H9 (cell line): ENCODE data around the gene PLPP7. TPM values are rescaled to one million over a fixed set of nuclear protein-coding genes. Genes with fewer than 3 reads are reported as not detected.

Source experiments
- DNase-seq: peaks from one replicate; pipeline ENCODE4 v3.0.0-alpha.2; 2017
- H2AFZ ChIP-seq: one replicate; pipeline ENCODE4 v1.6.1; 2013; ENCODE audit warnings: mild to moderate bottlenecking, low read length, control low read depth, moderate library complexity
- H2AK5ac ChIP-seq: 2 replicates; pipeline ENCODE4 v1.6.1; 2013; ENCODE audit warnings: low read length, control low read depth, mixed read lengths; ENCODE audit not compliant: insufficient read length
- H2BK120ac ChIP-seq: one replicate; pipeline ENCODE4 v1.6.1; 2013; ENCODE audit warnings: low read depth, mild to moderate bottlenecking, low read length, control low read depth, inconsistent platforms; ENCODE audit not compliant: poor library complexity, severe bottlenecking
- H2BK12ac ChIP-seq: 2 replicates; pipeline ENCODE4 v1.6.1; 2013; ENCODE audit warnings: low read length, control low read depth, mixed read lengths, low read depth; ENCODE audit not compliant: insufficient read length
- H2BK15ac ChIP-seq: 2 replicates; pipeline ENCODE4 v1.6.1; 2013; ENCODE audit warnings: low read depth, low read length, control low read depth
- H2BK20ac ChIP-seq: one replicate; pipeline ENCODE4 v1.6.1; 2013; ENCODE audit warnings: low read depth, mild to moderate bottlenecking, low read length, control low read depth, inconsistent platforms; ENCODE audit not compliant: poor library complexity, severe bottlenecking
- H2BK5ac ChIP-seq: 2 replicates; pipeline ENCODE4 v1.6.1; 2013; ENCODE audit warnings: low read length, control low read depth, mixed read lengths; ENCODE audit not compliant: insufficient read length
- H3K14ac ChIP-seq: 2 replicates; pipeline ENCODE4 v1.6.1; 2013; ENCODE audit warnings: low read length, control low read depth; ENCODE audit not compliant: insufficient read depth
- H3K18ac ChIP-seq: 2 replicates; pipeline ENCODE4 v1.6.1; 2013; ENCODE audit warnings: low read depth, mild to moderate bottlenecking, mixed read lengths, low read length, control low read depth; ENCODE audit not compliant: insufficient read length
- H3K23ac ChIP-seq: 2 replicates; pipeline ENCODE4 v1.6.1; 2013; ENCODE audit warnings: low read length, control low read depth, mixed read lengths, low read depth; ENCODE audit not compliant: insufficient read length
- H3K23me2 ChIP-seq: 2 replicates; pipeline ENCODE4 v1.6.1; 2013; ENCODE audit warnings: low read depth, mild to moderate bottlenecking, mixed read lengths, low read length, control low read depth; ENCODE audit not compliant: insufficient read length, poor library complexity, severe bottlenecking
- H3K27ac ChIP-seq: 2 replicates; pipeline ENCODE4 v1.5.1; 2013; ENCODE audit warnings: low read length, control low read depth, mixed read lengths, low read depth; ENCODE audit not compliant: insufficient read length
- H3K27me3 ChIP-seq: 2 replicates; pipeline ENCODE4 v1.6.1; 2013; ENCODE audit warnings: low read length, control low read depth, inconsistent platforms; ENCODE audit not compliant: insufficient read depth
- H3K4ac ChIP-seq: 2 replicates; pipeline ENCODE4 v1.6.1; 2013; ENCODE audit warnings: low read depth, mild to moderate bottlenecking, control low read depth, inconsistent platforms, low read length, moderate library complexity
- H3K4me1 ChIP-seq: 2 replicates; pipeline ENCODE4 v1.6.1; 2013; ENCODE audit warnings: low read length, control low read depth, inconsistent platforms; ENCODE audit not compliant: insufficient read depth
- H3K4me2 ChIP-seq: 2 replicates; pipeline ENCODE4 v1.6.1; 2013; ENCODE audit warnings: low read length, control low read depth, mixed read lengths; ENCODE audit not compliant: insufficient read length, insufficient read depth
- H3K56ac ChIP-seq: 2 replicates; pipeline ENCODE4 v1.6.1; 2013; ENCODE audit warnings: low read depth, mild to moderate bottlenecking, mixed read lengths, low read length, control low read depth; ENCODE audit not compliant: insufficient read length
- H3K79me1 ChIP-seq: 2 replicates; pipeline ENCODE4 v1.6.1; 2013; ENCODE audit warnings: low read depth, mild to moderate bottlenecking, moderate library complexity, low read length, control low read depth, inconsistent platforms; ENCODE audit not compliant: insufficient read depth, poor library complexity, severe bottlenecking
- H3K79me2 ChIP-seq: 2 replicates; pipeline ENCODE4 v1.6.1; 2013; ENCODE audit warnings: low read length, control low read depth, inconsistent platforms; ENCODE audit not compliant: insufficient read depth
- H3K9ac ChIP-seq: 2 replicates; pipeline ENCODE4 v1.6.1; 2013; ENCODE audit warnings: low read length, control low read depth, mixed read lengths; ENCODE audit not compliant: insufficient read length; ENCODE audit errors: extremely low read depth
- H3K9me3 ChIP-seq: one replicate; pipeline ENCODE4 v1.6.1; 2013; ENCODE audit warnings: low read depth, low read length, inconsistent platforms; ENCODE audit not compliant: control insufficient read depth
- H3T11ph ChIP-seq: one replicate; pipeline ENCODE4 v1.6.1; 2013; ENCODE audit warnings: mild to moderate bottlenecking, low read length, control low read depth, inconsistent platforms
- H4K20me1 ChIP-seq: one replicate; pipeline ENCODE4 v1.6.1; 2013; ENCODE audit not compliant: control insufficient read depth, insufficient read length, insufficient read depth
- H4K5ac ChIP-seq: 2 replicates; pipeline ENCODE4 v1.6.1; 2013; ENCODE audit warnings: low read depth, mild to moderate bottlenecking, mixed read lengths, low read length, control low read depth; ENCODE audit not compliant: insufficient read length
- H4K8ac ChIP-seq: replicated peaks from 2 replicates; pipeline ENCODE4 v1.6.1; 2013; ENCODE audit warnings: low read length, control low read depth, mixed read lengths, low read depth; ENCODE audit not compliant: insufficient read length
- H4K91ac ChIP-seq: 2 replicates; pipeline ENCODE4 v1.6.1; 2013; ENCODE audit warnings: low read depth, mild to moderate bottlenecking, moderate library complexity, mixed read lengths, low read length, control low read depth; ENCODE audit not compliant: insufficient read length
- H3K27ac Mint-ChIP-seq, 3 experiments: 2 replicates in 2 of 3; 3 replicates in 1 of 3; pipeline ENCODE4 v1.8.0; 2020 to 2021; ENCODE audit warnings: mixed read lengths in 3 of 3, mild to moderate bottlenecking in 1 of 3, moderate library complexity in 1 of 3
- H3K27me3 Mint-ChIP-seq: 2 replicates; pipeline ENCODE4 v1.8.0; 2021; ENCODE audit warnings: low read depth, mild to moderate bottlenecking, moderate library complexity, mixed read lengths
- H3K36me3 Mint-ChIP-seq, 3 experiments: 2 replicates in 2 of 3; 3 replicates in 1 of 3; pipeline ENCODE4 v1.8.0; 2020 to 2021; ENCODE audit warnings: low read depth in 3 of 3, mixed read lengths in 3 of 3; ENCODE audit not compliant: insufficient read depth in 1 of 3
- H3K4me1 Mint-ChIP-seq, 2 experiments: 2 replicates each; pipeline ENCODE4 v1.8.0; 2020; ENCODE audit warnings: mixed read lengths in 2 of 2
- H3K4me3 Mint-ChIP-seq, 2 experiments: 2 replicates in 1 of 2; 3 replicates in 1 of 2; pipeline ENCODE4 v1.8.0; 2020 to 2021; ENCODE audit warnings: mild to moderate bottlenecking in 2 of 2, mixed read lengths in 2 of 2, moderate library complexity in 1 of 2
- H3K9me3 Mint-ChIP-seq, 2 experiments: 2 replicates in 1 of 2; 3 replicates in 1 of 2; pipeline ENCODE4 v1.8.0; 2020; ENCODE audit warnings: mild to moderate bottlenecking in 2 of 2, mixed read lengths in 2 of 2, moderate library complexity in 1 of 2
- CTCF ChIP-seq: fragments of 200-600 bp; sonication (generic); conservative IDR thresholded peaks from 3 replicates; pipeline ENCODE4 v1.8.0; 2021; ENCODE audit warnings: antibody characterized with exemption, mild to moderate bottlenecking
- WGBS: extraction: QIAGEN DNeasy Blood & Tissue Kit; methylation state at CpG from one replicate; pipeline ENCODE4 v1.1.7; 2013; ENCODE audit warnings: missing lambda C conversion rate, low lambda C conversion rate, mixed read lengths; ENCODE audit not compliant: insufficient read length; ENCODE audit errors: extremely low coverage; 5-methylcytosine and 5-hydroxymethylcytosine counted together
- total RNA-seq: library from RNA; stranded (reverse); gene quantifications from 2 replicates; pipeline ENCODE4 v1.2.1, GENCODE V29; 2021

Gene PLPP7
- total RNA-seq, 1 experiment from 2014 or later = 1.9 TPM

GRCh38 chr9:131259916-131260597 is 29.5 kb upstream of the PLPP7 start:
- H3K4me1 ChIP-seq = no peaks in the 10 kb centered on the region; the same call in 1 of the 2 replicates
- no peaks in the 10 kb centered on the region for H3K27me3 Mint-ChIP-seq
- no peak overlapping the region for H4K8ac ChIP-seq
- no peak overlapping the region for H2BK120ac ChIP-seq
- H2BK15ac ChIP-seq = no peak overlapping the region
- H2AK5ac ChIP-seq = no peak overlapping the region
- H4K20me1 ChIP-seq = no peaks in the 10 kb centered on the region
- no peak overlapping the region for H2BK12ac ChIP-seq
- H3K9me3 Mint-ChIP-seq = no peaks in the 10 kb centered on the region
- H3K4me2 ChIP-seq = no peak overlapping the region
- H2BK20ac ChIP-seq = no peak overlapping the region
- no peaks in the 10 kb centered on the region for H3K27me3 ChIP-seq
- no peak overlapping the region for H3K23ac ChIP-seq
- H3K27ac ChIP-seq = no peak overlapping the region
- no peak overlapping the region for H4K91ac ChIP-seq
- H3K79me1 ChIP-seq = no peaks in the 10 kb centered on the region
- H3T11ph ChIP-seq = no peak overlapping the region
- WGBS = no CpG with 5 or more reads among the region's 20 CpGs
- no peak overlapping the region for H3K14ac ChIP-seq
- H3K4ac ChIP-seq = no peak overlapping the region
- no peak overlapping the region for H4K5ac ChIP-seq
- H3K56ac ChIP-seq = no peak overlapping the region
- H3K23me2 ChIP-seq = peaks cover 5% of the 10 kb centered on the region
- H3K9me3 ChIP-seq = no peaks in the 10 kb centered on the region
- peaks cover 0 to 4% (median 3%) of the 10 kb centered on the region in 3 experiments; a peak in 4 of 7 replicates for H3K36me3 Mint-ChIP-seq
- peaks cover 9 to 25% of the 10 kb centered on the region in 2 experiments for H3K4me1 Mint-ChIP-seq
- H3K27ac Mint-ChIP-seq = peak overlapping the region; percentile 4 to 74 (median 28); a peak in 4 of 7 replicates
- no peak overlapping the region for H3K9ac ChIP-seq
- H3K4me3 Mint-ChIP-seq = no peak overlapping the region
- no peak overlapping the region for H2BK5ac ChIP-seq
- no peaks in the 10 kb centered on the region for H3K79me2 ChIP-seq
- no peak overlapping the region for H2AFZ ChIP-seq
- H3K18ac ChIP-seq = no peak overlapping the region
- no peak for TF ChIP-seq CTCF
- DNase-seq = no peak
